ENCODE results near the gene CS. TPM values are rescaled to one million over a fixed set of nuclear protein-coding genes. Genes with fewer than 3 reads are reported as not detected.

CS gene
- total and polyA plus RNA-seq, 2 of the 4 experiments (the other 2 are of a cell fraction) = 139 to 146 TPM

DNA sequence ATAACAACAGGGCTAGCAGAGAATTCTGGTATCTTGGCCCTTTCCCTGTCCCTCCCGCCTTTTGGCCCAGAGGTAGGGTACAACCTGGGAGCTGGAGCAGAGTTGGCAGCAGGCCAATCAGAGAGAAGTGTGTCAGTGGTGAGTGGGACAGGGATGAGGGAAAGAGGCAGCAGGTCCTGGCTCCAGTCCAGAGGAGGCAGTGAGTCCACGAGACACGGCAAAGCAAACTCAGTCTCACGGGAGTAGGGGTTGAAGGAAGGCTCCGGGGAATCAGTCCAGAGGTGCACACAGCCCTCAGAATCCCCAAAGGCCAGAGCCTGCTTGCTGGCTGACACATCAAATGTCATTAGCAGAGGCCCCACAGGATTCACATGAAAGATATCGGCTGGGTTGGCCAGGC, 26.4 kb upstream of the CS start:
- Histone ChIP-seq H4K20me1 (ENCODE audit: insufficient read depth, low read length) (no peaks in the 10 kb centered on the region), H3K4ac (ENCODE audit: low read depth, low read length) (no peak overlapping the region), H3K27me3 (ENCODE audit: control insufficient read depth, insufficient read depth, low read length) (no peaks in the 10 kb centered on the region), H3K9me1 (ENCODE audit: insufficient read depth, low read length) (no peaks in the 10 kb centered on the region), H3K4me1 (ENCODE audit: control insufficient read depth, insufficient read depth, low read length) (no peaks in the 10 kb centered on the region), H3K27ac (ENCODE audit: insufficient read depth, low read length) (no peak overlapping the region), H2BK15ac (ENCODE audit: low read depth, low read length) (no peak overlapping the region), H2AK5ac (ENCODE audit: low read depth, low read length) (no peak overlapping the region), H4K8ac (ENCODE audit: low read depth in 2 of 2, low read length in 2 of 2) (no peak overlapping the region), H3K56ac (ENCODE audit: extremely low read depth, insufficient read depth, low read length) (no peak overlapping the region), H3K9me3 (ENCODE audit: control insufficient read depth, insufficient read depth, low read length) (no peaks in the 10 kb centered on the region), H3K79me1 (ENCODE audit: low read depth in 1 of 2, low read length in 2 of 2) (no peaks in the 10 kb centered on the region), H2AK9ac (replicated peaks; ENCODE audit: low read depth, low read length, poor library complexity) (no peak overlapping the region), H4K5ac (ENCODE audit: low read depth, low read length) (no peak overlapping the region), H3K18ac (ENCODE audit: low read depth, low read length) (no peak overlapping the region), H2BK120ac (ENCODE audit: low read depth, low read length) (no peak overlapping the region), H3K4me3 (ENCODE audit: insufficient read depth, low read depth, low read length) (no peak overlapping the region), H3K9ac (ENCODE audit: low read depth, low read length) (no peak overlapping the region), H3K23ac (ENCODE audit: low read depth, low read length) (no peak overlapping the region), H3K4me2 (ENCODE audit: low read depth, low read length) (no peak overlapping the region), H2AFZ (replicated peaks; ENCODE audit: low read length, poor library complexity) (no peak overlapping the region), H3K36me3 (ENCODE audit: control insufficient read depth, insufficient read depth, low read length) (peaks cover 35% of the 10 kb centered on the region), H2BK5ac (ENCODE audit: low read depth, low read length, poor library complexity, severe bottlenecking) (no peak overlapping the region), H2BK20ac (ENCODE audit: low read depth, low read length) (no peak overlapping the region), H4K91ac (ENCODE audit: insufficient read depth, low read depth, low read length) (no peak overlapping the region), H3K14ac (replicated peaks; ENCODE audit: low read depth, low read length) (no peak overlapping the region)
- ChIA-PET POLR2A (ENCODE audit: unreplicated experiment) (no interaction called here), CTCF (no interaction called here)
- in situ Hi-C loops (cut with MboI; ENCODE audit: low sequenced_read_pairs) = no loop called here
- no peak for TF ChIP-seq BHLHE40 (IDR thresholded peaks at IDR 0.05; ENCODE audit: low read depth, low read length)
- no peak for TF ChIP-seq MXI1 (IDR thresholded peaks at IDR 0.05; ENCODE audit: borderline replicate concordance, low read depth, low read length)
- TF ChIP-seq CEBPB (IDR thresholded peaks at IDR 0.05; ENCODE audit: low read depth, low read length) = no peak
- TF ChIP-seq, protein P1, sequence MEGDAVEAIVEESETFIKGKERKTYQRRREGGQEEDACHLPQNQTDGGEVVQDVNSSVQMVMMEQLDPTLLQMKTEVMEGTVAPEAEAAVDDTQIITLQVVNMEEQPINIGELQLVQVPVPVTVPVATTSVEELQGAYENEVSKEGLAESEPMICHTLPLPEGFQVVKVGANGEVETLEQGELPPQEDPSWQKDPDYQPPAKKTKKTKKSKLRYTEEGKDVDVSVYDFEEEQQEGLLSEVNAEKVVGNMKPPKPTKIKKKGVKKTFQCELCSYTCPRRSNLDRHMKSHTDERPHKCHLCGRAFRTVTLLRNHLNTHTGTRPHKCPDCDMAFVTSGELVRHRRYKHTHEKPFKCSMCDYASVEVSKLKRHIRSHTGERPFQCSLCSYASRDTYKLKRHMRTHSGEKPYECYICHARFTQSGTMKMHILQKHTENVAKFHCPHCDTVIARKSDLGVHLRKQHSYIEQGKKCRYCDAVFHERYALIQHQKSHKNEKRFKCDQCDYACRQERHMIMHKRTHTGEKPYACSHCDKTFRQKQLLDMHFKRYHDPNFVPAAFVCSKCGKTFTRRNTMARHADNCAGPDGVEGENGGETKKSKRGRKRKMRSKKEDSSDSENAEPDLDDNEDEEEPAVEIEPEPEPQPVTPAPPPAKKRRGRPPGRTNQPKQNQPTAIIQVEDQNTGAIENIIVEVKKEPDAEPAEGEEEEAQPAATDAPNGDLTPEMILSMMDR (conservative IDR thresholded peaks at IDR 0.05; ENCODE audit: low read depth, low read length) = no peak
- TF ChIP-seq FOS (IDR thresholded peaks at IDR 0.05; ENCODE audit: low read depth, low read length) = no peak
- TF ChIP-seq CHD1 (IDR thresholded peaks at IDR 0.05; ENCODE audit: low read depth, low read length) = no peak
- TF ChIP-seq SMC3 (IDR thresholded peaks at IDR 0.05; ENCODE audit: low read depth, low read length) = no peak
- no peak for TF ChIP-seq MAZ (IDR thresholded peaks at IDR 0.05; ENCODE audit: borderline replicate concordance, low read depth, low read length)
- TF ChIP-seq RAD21 (IDR thresholded peaks at IDR 0.05; ENCODE audit: low read length) = no peak
- no peak for TF ChIP-seq NFE2L2 (IDR thresholded peaks at IDR 0.05; ENCODE audit: low read depth, low read length)
- no peak for TF ChIP-seq RFX5 (IDR thresholded peaks at IDR 0.05; ENCODE audit: low read depth, low read length)
- no peak for TF ChIP-seq MAFK (IDR thresholded peaks at IDR 0.05; ENCODE audit: low read depth, low read length)
- ATAC-seq (ENCODE audit: low read depth) = no peak
- intact Hi-C loops (cut with micrococcal nuclease) = no loop called here
- WGBS, 2 experiments (ENCODE audit: extremely low coverage in 2 of 2, insufficient read length in 1 of 2) = no CpG with 5 or more reads among the region's 6 CpGs
- no TSS peak for BruUV-seq (replicated peaks)
- dilution Hi-C loops (cut with HindIII; ENCODE audit: low sequenced_read_pairs, unreplicated experiment) = no loop called here
- no peak for DNase-seq
